Measurements from ENCODE around the gene FHOD3.
"Not testable (repeated sequence)": the region's sequence is repeated elsewhere in the genome, so short reads cannot be mapped to it uniquely, and the experiment has no call there.

FHOD3 gene

DNA sequence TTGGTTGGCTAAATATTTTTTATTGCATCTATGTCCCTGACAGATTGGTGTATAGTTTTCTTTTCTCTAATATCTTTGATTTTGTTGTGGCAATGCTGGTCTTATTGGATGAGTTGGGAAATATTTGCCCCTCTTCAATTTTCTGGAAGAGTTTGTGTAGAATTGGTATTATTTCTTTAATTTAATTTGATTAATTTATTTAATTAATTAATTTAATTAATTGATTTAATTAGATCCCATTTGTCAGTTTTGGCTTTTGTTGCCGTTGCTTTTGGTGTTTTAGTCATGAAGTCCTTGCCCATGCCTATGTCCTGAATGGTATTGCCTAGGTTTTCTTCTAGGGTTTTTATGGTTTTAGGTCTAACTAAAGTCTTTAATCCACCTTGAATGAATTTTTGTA is 253.8 kb downstream of the FHOD3 start:
- not testable (repeated sequence) for DNase-seq (ENCODE audit: low read depth)

DNA sequence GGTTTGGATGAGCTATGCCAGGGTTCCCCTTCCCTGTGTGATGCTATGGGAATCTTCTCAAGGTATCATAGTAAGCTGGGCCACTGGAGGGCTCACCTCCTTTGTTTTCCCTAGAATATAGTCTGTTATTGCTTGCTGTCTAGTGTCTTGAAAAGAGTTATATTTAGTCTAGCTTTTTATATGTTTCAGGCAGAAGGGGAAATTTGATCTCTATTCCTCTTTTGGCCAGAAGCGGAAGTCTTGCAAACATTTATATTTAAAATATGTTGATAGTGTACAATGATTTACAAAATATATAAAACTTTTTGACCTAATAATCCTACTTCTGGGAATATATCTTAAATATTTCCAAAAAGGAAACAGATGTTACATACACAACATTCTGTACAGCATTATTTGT is 260.7 kb downstream of the FHOD3 start:
- DNase-seq (ENCODE audit: low read depth) = no peak

DNA sequence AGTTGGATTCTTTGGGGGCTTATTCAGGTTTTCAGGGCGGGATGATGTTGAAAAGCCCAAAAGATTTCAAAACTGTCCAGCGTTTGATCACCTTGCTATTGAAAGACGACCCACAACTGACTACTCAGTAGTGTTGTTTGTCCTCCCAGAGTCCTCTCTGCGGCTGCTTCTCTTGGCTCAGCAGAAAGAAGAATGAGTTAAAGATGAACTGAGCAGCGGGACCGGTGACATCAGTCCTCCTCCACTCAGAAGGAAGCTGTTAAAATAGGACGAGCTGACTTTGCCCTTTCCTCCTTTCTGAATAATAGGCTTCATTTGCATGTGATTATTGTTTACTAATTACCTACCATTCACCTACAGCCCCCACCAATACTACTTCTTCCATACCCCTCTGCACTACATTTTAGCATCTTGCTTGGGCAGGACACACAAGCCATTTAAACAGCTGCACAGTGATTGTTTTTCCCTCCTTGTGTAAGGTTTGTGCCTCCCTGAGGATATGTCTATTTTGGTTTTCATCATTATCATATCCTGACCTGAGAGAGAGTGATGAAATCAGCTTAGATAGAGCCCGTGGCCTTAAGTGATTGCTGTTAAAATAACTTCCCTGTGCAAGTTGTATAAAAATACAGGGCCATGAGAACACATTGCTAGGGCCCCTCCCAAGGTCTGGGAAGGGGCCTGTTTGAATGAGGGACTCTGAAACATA is 261.8 kb downstream of the FHOD3 start:
- no peak for DNase-seq (ENCODE audit: low read depth)

DNA sequence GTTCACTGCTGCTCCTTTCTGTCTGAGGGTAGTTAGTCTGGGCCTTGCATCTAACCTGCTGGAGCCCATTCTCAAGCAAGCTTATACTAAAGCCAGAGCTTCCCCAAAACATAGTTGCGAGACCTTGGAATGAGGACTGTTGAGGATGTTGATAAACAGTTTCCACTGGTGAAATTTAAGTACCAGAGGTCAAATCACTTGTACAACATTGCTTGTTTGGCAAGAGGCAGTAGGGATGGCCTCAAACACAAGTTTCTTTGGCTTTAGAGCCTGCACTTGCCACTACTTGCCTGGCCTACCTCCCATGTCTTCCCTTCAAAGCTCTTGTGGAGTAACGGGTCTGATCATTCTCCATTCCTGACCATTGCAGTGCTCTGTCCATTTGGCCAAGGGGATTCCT is 262.7 kb downstream of the FHOD3 start:
- no peak for DNase-seq (ENCODE audit: low read depth)

DNA sequence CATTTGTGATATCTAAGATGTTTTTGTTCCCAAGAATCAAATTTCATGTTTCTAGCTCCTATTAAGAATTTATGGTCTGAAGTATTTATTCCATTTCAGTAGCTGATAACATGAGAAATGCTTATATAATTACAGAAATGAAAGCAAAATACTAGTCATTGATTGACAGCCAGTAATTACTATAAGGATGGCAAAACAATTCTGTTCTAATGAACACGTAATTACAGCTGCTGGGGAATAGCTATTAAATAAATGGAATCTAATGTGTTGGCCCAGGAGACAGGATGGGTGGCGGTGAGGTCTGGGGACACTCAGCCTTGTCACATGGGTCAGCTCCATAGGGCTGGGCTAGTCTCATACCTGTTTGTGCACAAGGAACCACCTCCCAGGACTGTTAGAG is 263.5 kb downstream of the FHOD3 start:
- DNase-seq (ENCODE audit: low read depth) = no peak

DNA sequence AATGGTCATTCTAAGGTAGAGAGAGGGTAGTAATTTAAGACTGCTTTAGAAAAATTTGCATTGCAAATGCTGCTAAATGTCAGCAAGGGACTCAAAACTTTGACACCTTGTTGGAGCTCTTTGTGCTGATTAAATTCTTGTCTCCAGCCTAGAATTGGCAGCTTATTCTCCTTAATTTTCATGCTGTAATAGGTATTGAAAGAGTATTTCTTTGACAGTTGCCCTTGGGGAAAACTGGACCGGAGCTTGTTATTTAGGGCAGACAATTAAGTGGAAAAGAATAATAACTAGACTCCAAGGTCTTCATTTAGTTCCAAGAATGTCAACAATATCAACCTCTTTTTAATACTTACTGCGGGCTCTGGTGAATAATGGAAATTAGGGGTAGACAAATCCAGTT is 267.3 kb downstream of the FHOD3 start:
- no peak for DNase-seq (ENCODE audit: low read depth)

DNA sequence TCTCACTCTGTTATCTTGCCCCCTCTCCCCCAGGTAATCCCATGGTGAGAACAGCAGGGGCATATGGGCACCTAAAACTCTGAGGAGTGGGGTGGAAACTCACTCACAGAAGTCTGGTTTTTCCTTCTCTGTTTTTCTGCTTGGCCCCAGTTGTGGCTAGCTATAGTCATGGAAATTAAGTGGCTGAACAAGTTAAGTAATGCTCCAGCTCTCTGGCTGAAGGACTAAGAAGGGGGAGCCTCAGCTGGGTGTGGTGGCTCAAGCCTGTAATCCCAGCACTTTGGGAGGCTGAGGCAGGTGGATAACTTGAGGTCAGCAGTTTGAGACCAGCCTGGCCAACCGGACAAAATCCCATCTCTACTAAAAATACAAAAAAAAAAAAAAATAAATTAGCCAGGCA is 270.3 kb downstream of the FHOD3 start:
- DNase-seq (ENCODE audit: low read depth) = no peak

DNA sequence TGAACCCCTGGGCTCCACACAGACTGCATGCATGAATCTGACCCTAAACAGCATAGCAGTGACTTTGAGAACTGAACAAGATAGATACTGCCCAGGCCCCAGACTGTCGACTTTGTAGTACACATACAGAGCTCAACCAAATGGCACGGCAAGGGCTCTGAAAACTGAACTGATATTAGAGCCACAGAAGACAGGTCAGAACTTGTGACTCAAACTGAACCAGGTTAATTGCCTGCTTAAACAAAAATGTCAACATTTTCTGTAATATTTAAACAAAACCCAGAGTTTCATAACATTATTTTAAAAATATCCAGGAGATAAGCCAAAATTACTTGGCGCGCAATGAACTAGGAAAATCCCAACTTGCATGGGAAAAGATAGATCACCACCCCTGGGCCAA is 271.0 kb downstream of the FHOD3 start:
- no peak for DNase-seq (ENCODE audit: low read depth)

DNA sequence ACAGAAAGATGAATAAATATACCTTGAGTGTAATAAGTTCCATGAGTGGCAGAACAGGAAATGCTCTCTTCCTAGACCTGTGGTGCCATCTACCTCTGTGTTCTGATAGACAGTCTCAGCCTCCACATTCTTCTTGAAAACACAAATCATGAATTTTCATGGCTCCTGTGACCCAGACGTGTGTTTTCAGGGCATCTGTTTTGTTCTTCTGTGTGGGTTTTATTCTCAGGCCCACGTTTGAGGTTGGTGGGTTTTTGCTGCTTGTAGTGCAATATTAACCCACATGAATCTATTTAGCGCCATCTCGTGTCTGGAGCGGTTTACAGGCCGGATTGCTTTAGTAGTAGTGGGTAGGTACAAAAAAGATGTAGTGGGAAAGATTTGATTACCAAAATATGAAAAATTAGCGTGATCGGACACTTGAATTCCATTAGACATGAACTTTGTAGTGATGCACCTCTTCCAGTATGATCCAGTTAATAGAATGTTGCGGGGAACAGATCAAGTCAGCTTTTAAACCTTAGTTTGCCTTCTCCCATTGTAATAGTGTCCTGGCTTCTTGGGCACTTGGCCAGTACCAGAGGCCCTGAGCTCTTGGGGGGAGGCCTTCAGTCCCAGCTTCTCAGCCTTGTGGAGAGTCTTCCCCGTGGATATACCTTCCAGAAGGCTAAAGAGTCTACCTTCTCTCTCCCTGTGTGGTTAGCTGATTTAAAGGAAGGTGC is 274.8 kb downstream of the FHOD3 start:
- peak; percentile 68 for DNase-seq (ENCODE audit: low read depth)

DNA sequence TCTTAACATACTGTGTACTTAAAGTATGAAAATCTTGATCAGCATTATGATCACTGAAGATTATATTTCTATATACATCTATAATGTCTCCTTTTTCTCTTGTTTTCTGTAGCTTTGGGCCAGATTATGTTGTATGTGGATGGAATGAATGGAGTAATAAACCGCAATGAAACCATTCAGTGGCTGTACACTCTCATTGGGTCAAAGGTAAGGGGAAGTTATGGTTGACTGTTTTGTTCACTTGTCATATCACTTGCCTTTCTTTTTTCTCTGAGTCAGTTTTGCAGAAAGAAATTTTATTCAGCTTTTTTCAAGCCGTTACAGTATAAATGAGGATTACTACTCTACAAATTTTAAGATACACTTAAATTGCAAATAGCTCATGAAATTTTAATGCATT is 278.8 kb downstream of the FHOD3 start:
- no peak for DNase-seq (ENCODE audit: low read depth)

DNA sequence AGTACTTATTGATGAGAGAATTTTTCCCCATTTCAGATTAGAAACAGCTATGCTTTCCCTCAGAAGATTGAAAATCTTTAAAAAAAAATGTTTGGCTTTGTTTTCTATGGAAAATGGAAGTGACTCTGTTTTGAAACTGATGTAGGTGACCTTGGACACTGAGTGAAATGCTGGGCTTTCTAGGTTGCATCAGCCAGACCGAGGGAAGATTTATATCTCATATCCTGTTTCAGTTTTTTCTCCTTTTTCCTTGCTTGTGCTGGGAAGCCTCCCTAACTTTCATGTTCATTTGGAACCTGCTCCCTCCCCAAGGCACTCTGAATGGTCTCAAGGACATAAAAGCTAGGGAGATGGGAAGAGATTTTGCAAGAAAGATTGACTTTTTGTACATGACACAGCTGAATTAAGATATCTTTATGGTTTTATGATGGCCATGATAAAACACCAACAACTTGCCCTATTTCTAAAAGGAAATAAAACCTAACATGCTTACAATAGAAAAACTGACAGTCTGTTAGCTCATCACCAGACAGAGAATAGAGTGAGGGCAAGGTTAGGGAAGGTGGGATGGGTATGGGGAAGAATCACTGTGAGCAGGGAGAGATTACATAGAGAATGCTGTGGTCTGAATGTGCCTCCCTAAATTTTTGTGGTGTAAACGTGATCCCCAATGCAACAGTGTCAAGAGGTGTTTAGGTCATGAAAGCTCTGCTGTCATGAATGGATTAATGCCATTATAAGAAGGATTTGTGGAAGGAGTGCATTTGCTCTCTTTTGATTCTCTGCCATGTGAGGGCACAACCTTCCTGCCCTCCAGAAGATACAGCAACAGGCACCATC is 281.6 kb downstream of the FHOD3 start:
- peak; percentile 86 for DNase-seq (ENCODE audit: low read depth)

DNA sequence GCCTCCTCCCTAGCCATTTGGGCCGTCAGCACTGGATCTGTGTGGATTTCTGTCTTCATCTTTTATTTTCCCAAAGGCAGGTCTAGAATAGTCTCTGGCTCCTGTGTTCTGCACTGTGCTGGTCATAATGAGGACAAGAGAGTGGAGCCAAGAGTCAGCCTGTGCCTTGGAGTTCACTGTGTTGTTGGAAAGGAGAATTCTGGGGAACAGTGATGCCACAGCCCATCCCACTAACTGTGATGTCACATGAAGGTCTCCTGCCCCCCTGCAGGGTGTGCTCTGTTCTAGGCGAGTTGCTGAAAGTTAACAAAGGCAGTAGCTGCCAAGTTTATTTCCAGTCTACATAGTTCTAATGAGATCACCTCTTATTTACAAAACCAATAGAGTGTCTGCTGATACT is 282.8 kb downstream of the FHOD3 start:
- peak; percentile 70 for DNase-seq (ENCODE audit: low read depth)

DNA sequence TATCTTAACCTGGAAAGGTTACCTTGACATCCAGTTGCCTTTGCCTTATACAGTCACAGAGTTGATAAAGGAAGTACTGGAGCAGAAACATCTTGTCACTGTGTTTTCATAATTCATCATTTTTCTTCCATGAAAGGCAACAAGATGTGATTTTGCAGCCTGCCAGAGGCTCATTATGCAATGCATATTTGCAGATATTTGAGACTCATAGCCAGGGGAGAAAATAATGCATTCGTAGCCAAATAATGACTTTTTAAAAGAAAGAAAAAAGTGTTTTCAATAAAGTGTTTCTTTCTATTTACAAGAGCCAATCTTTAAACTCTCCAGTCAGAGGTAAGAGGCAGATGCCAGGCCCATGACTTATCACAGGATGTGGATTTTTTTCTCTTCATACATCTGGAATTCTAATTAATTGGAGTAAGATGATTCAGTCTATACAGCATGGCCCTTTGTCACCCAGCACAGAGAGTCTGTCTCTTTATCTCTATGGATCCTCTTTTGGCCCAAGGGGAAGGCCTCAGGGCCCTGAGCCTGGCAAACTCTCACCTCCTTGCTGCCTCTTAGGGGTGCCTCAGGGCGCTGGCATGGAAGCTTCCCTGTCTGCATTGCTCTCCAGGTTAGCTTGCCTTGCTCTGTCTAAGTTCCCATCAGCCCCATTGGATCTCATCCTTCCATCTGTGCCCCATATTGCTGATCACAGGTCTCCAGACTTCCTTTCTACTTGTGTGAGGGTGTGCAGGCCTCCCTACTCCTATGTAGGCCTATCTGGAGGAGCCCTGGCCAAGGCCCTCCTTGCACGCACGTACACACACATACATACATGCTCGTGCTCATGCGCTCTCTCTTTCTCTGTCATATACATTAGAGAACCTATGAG is 283.6 kb downstream of the FHOD3 start:
- peak; percentile 91 for DNase-seq (ENCODE audit: low read depth)

DNA sequence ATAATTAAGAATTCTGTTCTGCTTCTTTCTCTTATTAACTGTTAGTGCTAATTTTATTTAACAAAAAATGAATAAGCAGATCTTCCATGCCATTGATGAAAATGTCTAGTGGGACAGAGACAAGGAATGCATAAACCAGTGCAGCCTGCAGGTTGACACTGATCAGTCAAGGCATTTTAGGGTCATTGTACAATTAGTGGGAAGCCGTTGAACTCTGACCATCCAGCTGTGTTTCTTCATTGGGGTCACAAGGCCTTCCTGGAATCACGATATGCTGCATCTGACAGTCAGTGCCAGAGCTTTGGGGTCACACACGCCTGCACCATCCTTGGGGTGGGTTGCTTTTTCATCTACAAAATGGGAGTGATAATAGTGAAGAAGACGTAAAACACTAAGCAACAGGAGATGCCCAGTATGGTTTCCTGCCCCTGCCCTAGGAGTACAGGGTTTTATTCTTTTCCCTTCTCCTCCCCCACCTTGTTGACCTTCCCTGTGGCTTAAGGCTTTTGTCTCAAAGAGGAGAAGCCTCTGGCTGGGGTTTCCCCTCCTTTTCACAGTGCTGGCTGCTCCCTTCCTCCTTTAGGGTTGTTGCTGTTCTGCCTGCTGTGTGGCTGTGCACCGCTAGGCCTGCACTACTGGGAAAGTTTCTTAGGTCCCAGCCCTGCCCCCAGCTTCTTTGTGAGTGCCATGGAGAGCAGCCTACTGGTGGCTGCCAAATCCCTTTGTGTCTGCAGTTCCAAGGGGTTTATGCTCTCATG is 285.7 kb downstream of the FHOD3 start:
- no peak for DNase-seq (ENCODE audit: low read depth)

DNA sequence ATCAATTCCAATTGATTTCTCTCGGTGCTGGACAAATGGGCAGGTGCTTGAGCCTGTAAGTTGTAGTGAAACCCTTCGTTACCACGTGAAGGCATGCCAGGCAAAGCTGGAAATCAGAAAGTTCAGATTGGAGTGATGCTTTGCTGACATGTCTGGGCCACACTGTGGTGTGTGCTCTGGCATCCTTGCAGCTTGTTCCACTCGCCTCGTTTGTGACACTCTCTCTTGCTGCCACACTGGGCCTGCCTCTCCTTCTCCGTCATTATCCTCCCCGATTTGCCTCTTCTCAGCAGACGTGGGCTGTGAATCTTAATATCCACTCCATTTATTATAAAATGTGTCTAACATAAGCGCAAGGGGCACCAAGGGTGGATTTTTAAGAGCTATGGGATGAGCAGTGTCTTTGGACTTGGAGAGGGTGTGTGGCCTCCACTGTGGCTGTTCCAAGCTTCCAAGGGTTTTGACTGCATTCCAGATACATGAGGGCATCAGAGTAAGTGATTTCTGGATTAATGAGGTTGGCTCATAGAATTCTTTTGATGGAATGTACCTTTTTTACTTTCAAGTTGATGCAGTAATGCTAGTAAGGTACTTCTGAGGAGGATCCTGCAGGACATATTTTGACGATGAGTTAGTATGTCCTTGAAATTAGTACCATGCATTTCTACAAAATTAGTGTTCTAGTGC is 292.5 kb downstream of the FHOD3 start:
- DNase-seq (ENCODE audit: low read depth) = peak; percentile 76

DNA sequence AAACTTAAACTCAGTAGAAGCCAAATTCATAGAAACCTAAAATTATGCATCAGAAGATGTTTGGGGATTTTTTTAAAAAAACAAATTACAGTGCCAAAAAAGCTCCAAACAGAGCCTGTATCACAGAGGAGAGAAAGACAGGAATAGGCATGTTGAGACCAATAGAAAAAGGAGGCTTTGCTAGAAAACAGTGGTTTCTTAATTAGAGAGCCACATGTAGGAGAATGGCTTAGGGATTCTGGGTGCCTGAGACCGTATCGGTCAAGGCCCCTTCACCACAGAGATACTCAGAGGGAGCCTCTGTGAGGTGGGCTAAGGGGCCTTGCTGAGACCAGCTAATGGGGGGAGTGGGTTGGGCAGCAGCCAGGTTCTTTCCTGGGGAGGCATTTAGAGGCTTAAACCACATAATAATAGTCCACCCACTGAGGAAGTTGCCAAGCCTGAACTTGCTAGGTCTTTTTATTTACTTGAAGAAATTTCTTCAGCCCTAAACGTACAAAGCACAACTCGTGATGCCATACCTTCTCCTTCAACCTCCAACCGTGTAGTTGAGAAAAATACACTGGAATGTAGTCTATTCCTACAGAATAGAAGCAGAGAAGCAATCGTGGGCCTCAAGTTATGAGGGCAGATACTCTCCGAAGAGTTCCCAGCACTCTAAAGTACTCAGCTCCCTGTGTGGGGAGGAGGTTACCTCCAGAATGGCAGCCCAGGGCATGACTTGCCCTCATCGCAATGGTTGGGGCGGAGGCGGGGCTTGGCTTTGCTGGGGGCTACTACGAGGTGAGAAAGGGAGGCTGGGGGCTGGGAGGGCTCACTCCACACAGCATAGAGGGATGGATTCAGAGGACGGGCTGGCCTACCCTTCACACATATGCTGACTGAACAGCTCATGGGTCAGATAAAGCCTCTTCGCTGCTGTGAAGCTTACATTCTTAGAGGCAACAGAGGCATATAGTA is 293.4 kb downstream of the FHOD3 start:
- no peak for DNase-seq (ENCODE audit: low read depth)

DNA sequence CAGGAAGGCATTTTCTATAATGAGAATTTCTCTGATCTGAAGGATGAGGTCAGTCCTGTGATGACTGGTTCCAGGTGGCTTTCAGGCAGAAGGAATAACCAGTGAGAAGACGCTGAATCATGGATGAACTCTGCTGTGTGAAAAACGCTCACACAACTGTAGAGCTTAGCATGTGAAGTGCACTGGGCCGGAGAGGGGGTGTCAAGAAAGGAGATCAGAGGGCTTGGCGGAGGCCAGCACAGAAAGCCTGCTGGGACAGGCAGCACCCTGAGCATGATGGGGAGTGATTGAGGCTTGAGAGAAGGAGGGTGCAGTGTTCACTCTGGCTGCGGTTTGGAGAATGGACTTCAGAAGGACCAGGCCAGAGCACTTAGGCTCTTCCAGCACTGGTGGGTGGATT is 294.8 kb downstream of the FHOD3 start:
- DNase-seq (ENCODE audit: low read depth) = no peak

DNA sequence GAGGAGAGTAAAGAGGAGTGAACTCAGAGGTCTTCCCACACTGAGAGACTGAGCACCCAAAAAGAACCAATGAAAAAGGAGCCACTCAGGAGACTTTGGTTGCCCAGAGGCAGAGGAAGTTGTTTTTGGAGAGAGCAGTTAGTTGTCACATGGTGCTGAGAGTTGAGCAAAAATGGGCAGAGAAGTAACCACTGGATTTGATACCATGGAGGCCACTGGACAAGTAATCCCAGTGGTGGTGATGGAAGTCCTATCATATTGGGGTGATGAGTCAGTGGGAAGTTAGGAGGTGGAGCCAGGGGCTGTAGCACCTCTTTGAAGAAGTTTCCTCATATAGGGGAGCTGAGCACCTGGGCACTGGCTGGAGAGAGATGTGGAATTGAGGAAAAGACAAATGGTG is 295.5 kb downstream of the FHOD3 start:
- peak; percentile 59 for DNase-seq (ENCODE audit: low read depth)

DNA sequence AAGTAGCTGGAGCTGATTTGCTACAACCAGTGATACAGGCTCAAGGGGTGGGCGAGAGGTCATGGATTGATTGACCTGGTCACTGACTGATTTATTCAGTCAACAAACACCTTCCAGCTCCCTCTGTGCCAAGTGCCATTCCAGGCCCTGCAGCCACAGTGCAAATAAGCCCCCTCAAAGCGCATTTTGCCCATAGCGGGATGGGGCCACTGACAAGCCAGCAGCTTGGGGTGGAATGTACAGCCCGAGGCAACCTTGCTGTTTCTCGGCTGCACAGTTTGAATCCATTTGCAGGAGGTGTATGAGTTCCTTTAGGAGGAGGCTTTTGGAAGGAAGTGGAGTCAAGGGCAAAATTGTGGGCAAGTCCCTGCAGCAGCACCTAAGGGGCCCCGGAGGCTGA is 296.1 kb downstream of the FHOD3 start:
- DNase-seq (ENCODE audit: low read depth) = no peak

Data from EH (cell line).